ENCODE data around the gene CFAP221. TPM values are rescaled to one million over a fixed set of nuclear protein-coding genes. Genes with fewer than 3 reads are reported as not detected.
A peak's percentile ranks its signal among the peaks of the same experiment; 100 is the strongest.

The CFAP221 gene
- polyA plus RNA-seq: under 1 TPM in 1 of 2 donors, not detected in 1; 0.08 TPM

DNA sequence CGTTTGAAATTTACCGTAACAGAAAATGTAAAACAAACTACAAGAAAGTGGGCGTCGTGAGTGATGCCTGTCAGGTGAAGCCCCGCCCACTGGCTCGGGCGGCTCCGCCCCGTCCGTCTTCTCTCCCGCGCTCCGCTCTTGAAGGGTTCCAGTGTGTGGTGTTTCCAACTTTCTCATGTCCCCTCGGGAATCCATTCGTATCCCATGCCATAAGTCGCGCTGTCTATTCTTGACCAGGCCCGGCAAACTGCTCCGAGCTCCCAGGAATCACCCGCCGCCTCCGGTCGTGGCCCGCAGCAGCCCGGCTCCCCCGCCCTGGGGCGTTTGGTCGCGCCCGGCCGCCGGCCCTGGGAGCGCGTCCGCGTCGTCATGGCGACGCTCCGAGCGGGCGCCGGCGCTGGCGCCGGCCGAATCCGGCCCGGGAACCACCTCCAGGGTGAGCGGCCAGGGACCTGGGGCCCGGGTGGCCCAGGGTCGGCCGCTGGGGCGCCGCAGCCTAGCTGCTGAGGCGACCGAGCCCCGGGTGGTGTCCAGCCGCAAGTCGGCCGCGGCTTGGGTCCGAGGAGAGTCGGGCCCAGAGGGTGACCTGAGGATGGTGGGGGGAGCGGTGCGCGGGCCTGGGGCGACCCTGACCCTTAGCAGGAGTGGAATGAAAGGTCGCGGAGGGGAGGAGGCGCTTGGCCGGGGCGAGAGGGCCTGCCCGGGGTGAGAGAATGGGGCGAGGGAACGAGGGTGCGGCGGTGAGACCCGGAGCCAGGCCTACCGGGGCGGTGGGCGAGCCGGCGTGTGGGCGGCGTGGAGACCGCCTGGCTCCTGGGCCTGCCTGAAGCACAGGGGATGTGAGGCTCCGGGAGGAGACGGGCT lies at the start of gene CFAP221:
CFAP221 (plus strand) TSS at position 375 of the 864 bp plus-strand sequence. CDS start 1,683 bp downstream, outside the sequence.
- WGBS, 2 donors: 5% methylated on average over 87 to 89 of the region's 89 CpGs
- Histone ChIP-seq H3K4me3 (ENCODE audit: low read depth in 1 of 2, low read length in 2 of 2) (peak within 1 kb of the TSS; percentile 41 to 47), H3K27ac (ENCODE audit: low read depth in 2 of 2, low read length in 1 of 2) (no peak within 1 kb of the TSS), H3K9me3 (ENCODE audit: control insufficient read depth in 2 of 2, insufficient read depth in 1 of 2, low read depth in 1 of 2, low read length in 1 of 2) (peaks cover 0 to 2% of the 10 kb centered on the region in 2 donors), H3K27me3 (ENCODE audit: control insufficient read depth in 1 of 2, insufficient read depth in 2 of 2, low read length in 2 of 2) (no peaks in the 10 kb centered on the region), H3K4me1 (ENCODE audit: control insufficient read depth in 2 of 2, insufficient read depth in 2 of 2, low read length in 1 of 2) (peaks cover 0 to 4% of the 10 kb centered on the region in 2 donors), H3K36me3 (ENCODE audit: control insufficient read depth in 2 of 2, insufficient read depth in 2 of 2, low read length in 1 of 2) (no peaks in the 10 kb centered on the region)

DNA sequence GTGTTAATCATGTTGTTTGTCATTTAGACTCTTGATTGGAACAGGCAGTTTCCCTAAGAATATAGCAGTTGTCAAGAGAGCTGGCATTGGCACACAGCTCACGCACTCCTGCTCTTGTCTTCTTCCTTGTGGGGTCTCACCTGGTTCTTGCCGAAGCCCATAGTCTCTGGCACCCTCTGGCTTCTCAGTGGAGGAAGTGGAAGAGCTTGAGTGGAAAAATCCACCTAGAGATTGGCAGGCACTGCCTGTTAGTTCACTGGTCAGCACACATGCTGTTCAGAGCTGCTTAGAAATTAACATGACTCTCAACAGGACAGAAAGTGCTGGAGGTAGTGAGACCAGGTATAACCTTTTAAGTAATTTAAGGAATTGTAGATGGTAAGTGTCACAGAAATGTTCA lies 48.3 kb upstream of the CFAP221 start:
- no peak overlapping the region for H3K4me3 ChIP-seq (ENCODE audit: low read depth in 1 of 2, low read length in 2 of 2)
- H3K4me1 ChIP-seq (ENCODE audit: control insufficient read depth in 2 of 2, insufficient read depth in 2 of 2, low read length in 1 of 2): no peaks in the 10 kb centered on the region
- no peaks in the 10 kb centered on the region for H3K36me3 ChIP-seq (ENCODE audit: control insufficient read depth in 2 of 2, insufficient read depth in 2 of 2, low read length in 1 of 2)
- no peaks in the 10 kb centered on the region for H3K27me3 ChIP-seq (ENCODE audit: control insufficient read depth in 1 of 2, insufficient read depth in 2 of 2, low read length in 2 of 2)
- whole genome bisulfite sequencing, 2 donors: 83 to 85% methylated on average over 2 of the region's 2 CpGs
- H3K9me3 ChIP-seq (ENCODE audit: control insufficient read depth in 2 of 2, insufficient read depth in 1 of 2, low read depth in 1 of 2, low read length in 1 of 2): no peaks in the 10 kb centered on the region
- no peak overlapping the region for H3K27ac ChIP-seq (ENCODE audit: low read depth in 2 of 2, low read length in 1 of 2)

DNA sequence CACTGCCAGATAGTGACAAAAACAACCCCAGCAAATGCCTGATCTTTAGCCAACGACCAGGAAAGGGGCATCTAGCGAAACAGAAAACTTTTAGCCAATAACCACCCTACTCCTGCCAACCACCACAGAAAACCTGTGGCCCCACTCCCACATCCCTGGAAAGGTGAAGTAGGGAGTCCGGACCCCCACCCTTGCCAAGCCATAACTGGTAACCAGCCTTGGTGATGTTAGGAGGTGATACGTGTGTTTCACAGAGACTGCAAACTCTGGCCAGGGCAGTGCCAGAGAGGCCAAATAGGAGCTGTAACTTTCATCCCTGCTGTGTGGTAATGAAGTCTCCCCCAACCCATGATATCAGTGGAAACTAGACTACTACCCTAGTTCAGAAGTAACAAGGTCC lies 47.6 kb upstream of the CFAP221 start:
- Histone ChIP-seq H3K4me1 (ENCODE audit: control insufficient read depth in 2 of 2, insufficient read depth in 2 of 2, low read length in 1 of 2) (no peaks in the 10 kb centered on the region), H3K9me3 (ENCODE audit: control insufficient read depth in 2 of 2, insufficient read depth in 1 of 2, low read depth in 1 of 2, low read length in 1 of 2) (no peaks in the 10 kb centered on the region), H3K4me3 (ENCODE audit: low read depth in 1 of 2, low read length in 2 of 2) (no peak overlapping the region), H3K27me3 (ENCODE audit: control insufficient read depth in 1 of 2, insufficient read depth in 2 of 2, low read length in 2 of 2) (no peaks in the 10 kb centered on the region), H3K27ac (ENCODE audit: low read depth in 2 of 2, low read length in 1 of 2) (no peak overlapping the region), H3K36me3 (ENCODE audit: control insufficient read depth in 2 of 2, insufficient read depth in 2 of 2, low read length in 1 of 2) (no peaks in the 10 kb centered on the region)
- WGBS, 2 donors: 75 to 81% methylated on average over 4 of the region's 4 CpGs

DNA sequence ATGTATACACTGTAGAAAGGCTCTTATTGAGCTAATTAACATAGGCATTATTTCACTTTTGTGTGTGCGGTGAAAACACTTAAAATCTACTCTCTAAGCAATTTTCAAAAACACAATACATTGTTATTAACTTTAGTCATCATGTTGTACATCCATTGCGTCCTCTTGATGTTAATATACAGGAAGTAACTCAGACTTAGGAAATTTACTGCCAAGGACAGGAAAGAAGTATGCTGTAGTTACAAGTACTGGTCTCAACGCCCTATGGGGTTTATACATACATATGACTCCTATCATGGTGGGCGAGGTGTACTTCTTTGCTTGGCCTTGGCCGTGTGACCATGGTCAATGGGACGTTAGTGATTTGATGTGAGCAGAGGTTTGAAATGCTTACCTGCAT lies 35.5 kb upstream of the CFAP221 start:
- H3K9me3 ChIP-seq (ENCODE audit: control insufficient read depth in 2 of 2, insufficient read depth in 1 of 2, low read depth in 1 of 2, low read length in 1 of 2): no peaks in the 10 kb centered on the region
- no peaks in the 10 kb centered on the region for H3K36me3 ChIP-seq (ENCODE audit: control insufficient read depth in 2 of 2, insufficient read depth in 2 of 2, low read length in 1 of 2)
- no peaks in the 10 kb centered on the region for H3K27me3 ChIP-seq (ENCODE audit: control insufficient read depth in 1 of 2, insufficient read depth in 2 of 2, low read length in 2 of 2)
- H3K27ac ChIP-seq (ENCODE audit: low read depth in 2 of 2, low read length in 1 of 2): no peak overlapping the region
- no peaks in the 10 kb centered on the region for H3K4me1 ChIP-seq (ENCODE audit: control insufficient read depth in 2 of 2, insufficient read depth in 2 of 2, low read length in 1 of 2)
- no peak overlapping the region for H3K4me3 ChIP-seq (ENCODE audit: low read depth in 1 of 2, low read length in 2 of 2)
- 75 to 78% methylated on average over 6 of the region's 6 CpGs for WGBS, 2 donors

DNA sequence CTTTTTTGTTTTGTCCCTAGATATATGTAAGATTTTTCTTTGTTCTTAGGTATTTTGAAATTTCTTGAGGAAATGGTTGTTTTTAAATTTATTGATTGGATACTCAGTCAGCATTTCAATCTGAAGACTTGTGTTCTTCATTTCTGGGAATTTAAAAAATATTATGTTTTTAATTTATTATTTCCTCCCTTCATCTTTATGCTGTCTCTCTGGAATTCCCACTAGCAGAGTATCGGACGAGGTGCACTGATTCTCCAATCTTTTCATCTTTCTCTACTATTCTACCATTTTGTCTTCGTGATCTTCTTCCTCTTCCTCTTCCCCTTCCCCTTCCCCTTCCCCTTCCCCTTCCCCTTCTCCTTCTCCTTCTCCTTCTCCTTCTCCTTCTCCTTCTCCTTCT lies 32.3 kb upstream of the CFAP221 start:
- WGBS, 2 donors: 83 to 86% methylated on average over 3 of the region's 3 CpGs
- Histone ChIP-seq H3K27ac (ENCODE audit: low read depth in 2 of 2, low read length in 1 of 2) (no peak overlapping the region), H3K36me3 (ENCODE audit: control insufficient read depth in 2 of 2, insufficient read depth in 2 of 2, low read length in 1 of 2) (no peaks in the 10 kb centered on the region), H3K4me1 (ENCODE audit: control insufficient read depth in 2 of 2, insufficient read depth in 2 of 2, low read length in 1 of 2) (no peaks in the 10 kb centered on the region), H3K27me3 (ENCODE audit: control insufficient read depth in 1 of 2, insufficient read depth in 2 of 2, low read length in 2 of 2) (no peaks in the 10 kb centered on the region), H3K9me3 (ENCODE audit: control insufficient read depth in 2 of 2, insufficient read depth in 1 of 2, low read depth in 1 of 2, low read length in 1 of 2) (no peaks in the 10 kb centered on the region), H3K4me3 (ENCODE audit: low read depth in 1 of 2, low read length in 2 of 2) (no peak overlapping the region)

DNA sequence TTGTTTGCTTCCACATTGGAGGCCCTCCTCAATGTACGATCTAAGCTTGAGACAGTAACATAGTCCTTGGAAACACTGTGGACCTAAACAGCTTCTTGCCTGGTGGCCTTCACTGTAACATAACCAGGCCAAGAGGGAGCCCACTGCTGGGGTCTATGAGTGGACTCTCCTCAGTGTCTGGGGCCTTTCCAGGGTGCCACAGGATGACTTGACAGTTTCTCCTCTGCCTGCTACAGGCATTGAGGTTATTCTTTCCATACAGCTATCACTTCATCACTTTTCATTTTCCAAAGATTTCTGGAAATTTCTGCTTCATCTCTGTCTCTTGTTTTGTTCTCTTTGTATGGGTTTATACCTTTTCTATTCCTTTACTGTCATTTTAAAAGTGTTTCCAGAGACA lies 31.3 kb upstream of the CFAP221 start:
- no peaks in the 10 kb centered on the region for H3K9me3 ChIP-seq (ENCODE audit: control insufficient read depth in 2 of 2, insufficient read depth in 1 of 2, low read depth in 1 of 2, low read length in 1 of 2)
- H3K27ac ChIP-seq (ENCODE audit: low read depth in 2 of 2, low read length in 1 of 2): no peak overlapping the region
- 87 to 88% methylated on average over 1 of the region's 1 CpG for WGBS, 2 donors
- no peak overlapping the region for H3K4me3 ChIP-seq (ENCODE audit: low read depth in 1 of 2, low read length in 2 of 2)
- H3K27me3 ChIP-seq (ENCODE audit: control insufficient read depth in 1 of 2, insufficient read depth in 2 of 2, low read length in 2 of 2): no peaks in the 10 kb centered on the region
- H3K4me1 ChIP-seq (ENCODE audit: control insufficient read depth in 2 of 2, insufficient read depth in 2 of 2, low read length in 1 of 2): no peaks in the 10 kb centered on the region
- no peaks in the 10 kb centered on the region for H3K36me3 ChIP-seq (ENCODE audit: control insufficient read depth in 2 of 2, insufficient read depth in 2 of 2, low read length in 1 of 2)

DNA sequence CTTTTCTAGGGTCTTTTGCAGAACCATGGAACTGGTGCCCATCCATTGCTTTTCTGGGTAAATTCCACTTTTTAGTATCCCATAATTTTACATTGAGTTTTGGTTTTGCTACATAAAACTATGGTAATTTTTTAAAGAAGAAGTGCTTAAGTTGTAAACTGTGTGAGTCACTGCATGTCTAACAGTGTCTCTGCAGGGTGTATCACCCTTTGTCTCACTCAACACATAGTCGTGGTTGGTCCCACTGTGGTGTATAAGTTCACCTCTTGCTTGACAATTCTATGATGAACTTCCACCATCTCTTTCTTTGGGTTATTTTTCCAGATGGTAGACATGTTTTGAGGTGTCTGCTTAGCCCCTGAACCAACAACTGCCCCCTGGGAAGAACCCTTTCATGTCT lies 30.4 kb upstream of the CFAP221 start:
- Histone ChIP-seq H3K4me1 (ENCODE audit: control insufficient read depth in 2 of 2, insufficient read depth in 2 of 2, low read length in 1 of 2) (no peaks in the 10 kb centered on the region), H3K9me3 (ENCODE audit: control insufficient read depth in 2 of 2, insufficient read depth in 1 of 2, low read depth in 1 of 2, low read length in 1 of 2) (no peaks in the 10 kb centered on the region), H3K27me3 (ENCODE audit: control insufficient read depth in 1 of 2, insufficient read depth in 2 of 2, low read length in 2 of 2) (no peaks in the 10 kb centered on the region), H3K36me3 (ENCODE audit: control insufficient read depth in 2 of 2, insufficient read depth in 2 of 2, low read length in 1 of 2) (no peaks in the 10 kb centered on the region), H3K27ac (ENCODE audit: low read depth in 2 of 2, low read length in 1 of 2) (no peak overlapping the region), H3K4me3 (ENCODE audit: low read depth in 1 of 2, low read length in 2 of 2) (no peak overlapping the region)
- WGBS, 2 donors: 27 to 45% methylated on average over 1 of the region's 1 CpG

DNA sequence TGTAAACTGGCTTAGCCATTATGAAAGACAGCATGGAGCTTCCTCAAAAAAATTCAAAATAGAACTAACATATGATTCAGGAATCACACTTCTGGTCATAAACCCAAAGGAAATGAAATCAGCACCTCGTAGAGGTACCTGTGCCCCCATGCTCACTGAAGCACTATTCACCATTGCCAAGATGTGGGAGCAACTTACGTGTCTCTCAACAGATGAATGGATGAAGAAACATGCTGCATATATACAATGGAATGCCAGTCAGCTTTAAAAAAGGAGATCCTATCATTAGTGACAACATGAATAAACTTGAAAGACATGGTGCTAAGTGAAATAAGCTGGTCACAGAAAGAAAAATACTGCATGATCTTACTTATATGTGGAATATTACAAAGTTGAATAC lies 28.1 kb upstream of the CFAP221 start:
- 70 to 78% methylated on average over 2 of the region's 2 CpGs for WGBS, 2 donors
- no peaks in the 10 kb centered on the region for H3K4me1 ChIP-seq (ENCODE audit: control insufficient read depth in 2 of 2, insufficient read depth in 2 of 2, low read length in 1 of 2)
- no peaks in the 10 kb centered on the region for H3K36me3 ChIP-seq (ENCODE audit: control insufficient read depth in 2 of 2, insufficient read depth in 2 of 2, low read length in 1 of 2)
- H3K27me3 ChIP-seq (ENCODE audit: control insufficient read depth in 1 of 2, insufficient read depth in 2 of 2, low read length in 2 of 2): no peaks in the 10 kb centered on the region
- no peak overlapping the region for H3K4me3 ChIP-seq (ENCODE audit: low read depth in 1 of 2, low read length in 2 of 2)
- H3K27ac ChIP-seq (ENCODE audit: low read depth in 2 of 2, low read length in 1 of 2): no peak overlapping the region
- H3K9me3 ChIP-seq (ENCODE audit: control insufficient read depth in 2 of 2, insufficient read depth in 1 of 2, low read depth in 1 of 2, low read length in 1 of 2): no peaks in the 10 kb centered on the region

DNA sequence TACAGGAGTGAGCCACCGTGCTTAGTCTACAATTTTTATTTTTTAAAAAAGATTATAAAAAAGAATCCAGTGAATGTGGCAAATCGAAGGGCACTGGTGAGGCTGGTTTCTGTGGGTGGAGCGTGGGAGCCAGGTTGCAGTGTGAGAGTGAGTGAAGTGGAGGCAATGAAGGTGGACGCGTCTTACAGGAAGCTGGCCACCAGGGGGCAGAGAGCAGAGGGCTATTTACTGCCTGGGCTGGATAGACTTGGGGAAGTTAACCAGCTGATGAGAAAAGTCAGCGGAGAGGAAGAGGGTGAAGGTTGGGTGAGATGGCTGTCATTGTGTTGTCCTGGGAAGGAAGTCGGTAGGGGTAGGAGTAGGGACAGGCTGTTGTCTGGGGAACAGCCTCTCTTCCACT lies 26.8 kb upstream of the CFAP221 start:
- no peaks in the 10 kb centered on the region for H3K4me1 ChIP-seq (ENCODE audit: control insufficient read depth in 2 of 2, insufficient read depth in 2 of 2, low read length in 1 of 2)
- WGBS, 2 donors: 30 to 36% methylated on average over 7 of the region's 7 CpGs
- H3K27ac ChIP-seq (ENCODE audit: low read depth in 2 of 2, low read length in 1 of 2): no peak overlapping the region
- peaks cover 0 to under 1% of the 10 kb centered on the region in 2 donors for H3K27me3 ChIP-seq (ENCODE audit: control insufficient read depth in 1 of 2, insufficient read depth in 2 of 2, low read length in 2 of 2)
- no peaks in the 10 kb centered on the region for H3K9me3 ChIP-seq (ENCODE audit: control insufficient read depth in 2 of 2, insufficient read depth in 1 of 2, low read depth in 1 of 2, low read length in 1 of 2)
- H3K4me3 ChIP-seq (ENCODE audit: low read depth in 1 of 2, low read length in 2 of 2): no peak overlapping the region
- no peaks in the 10 kb centered on the region for H3K36me3 ChIP-seq (ENCODE audit: control insufficient read depth in 2 of 2, insufficient read depth in 2 of 2, low read length in 1 of 2)
